ENCODE data around the gene LDLRAD4.

The LDLRAD4 gene

DNA sequence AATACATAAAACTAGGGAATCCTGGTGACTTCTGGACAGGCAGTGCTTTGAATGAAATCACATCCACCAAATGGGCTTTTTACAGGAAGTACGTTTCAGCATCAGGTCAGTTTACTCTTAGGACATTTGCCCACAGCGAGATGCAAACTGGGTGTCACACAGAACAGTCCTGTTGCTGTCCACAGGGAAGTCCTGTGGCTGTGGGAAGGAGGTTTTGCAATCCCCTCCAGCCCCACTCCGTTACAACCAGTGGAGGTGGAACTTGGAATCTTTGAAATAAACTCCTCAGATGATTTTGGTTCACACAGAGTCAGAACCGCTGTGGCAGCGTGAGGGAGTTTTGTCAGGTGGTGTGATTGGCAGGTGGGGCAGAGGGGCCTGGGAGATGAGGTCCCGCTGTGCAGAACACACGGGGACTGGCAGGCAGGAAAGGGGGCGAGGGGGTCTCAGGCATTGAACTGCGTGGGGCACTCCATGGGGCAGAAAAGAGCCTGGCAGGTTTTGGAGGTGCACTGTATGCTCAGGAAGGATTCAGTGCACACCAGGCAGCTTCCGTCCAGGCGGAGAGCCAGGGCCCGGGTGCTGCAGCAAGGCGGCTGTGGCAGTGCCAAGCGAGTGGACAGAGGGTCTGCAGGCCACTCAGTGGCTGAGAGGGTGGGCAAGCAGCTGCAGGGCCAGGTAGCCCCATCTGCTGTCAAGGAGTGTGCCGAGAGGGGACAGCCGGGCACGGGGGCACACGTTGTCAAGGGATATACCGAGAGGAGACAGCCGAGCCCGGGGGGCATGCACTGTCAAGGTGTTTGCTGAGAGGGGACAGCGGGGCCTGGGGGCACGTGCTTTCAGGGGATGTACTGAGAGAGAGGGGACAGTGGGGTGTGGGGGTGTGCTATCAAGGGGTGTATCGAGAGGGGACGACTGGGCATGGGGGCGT is 148.7 kb downstream of the LDLRAD4 start:
- H3K79me1 ChIP-seq (replicated peaks; ENCODE audit: low read length, poor library complexity, severe bottlenecking): no peaks in the 10 kb centered on the region
- no peak overlapping the region for H3K27ac ChIP-seq (ENCODE audit: low read length, poor library complexity, severe bottlenecking)
- H3K27me3 ChIP-seq (ENCODE audit: control insufficient read depth in 1 of 2, insufficient read depth in 1 of 2, low read length in 2 of 2): peaks cover 16 to 19% of the 10 kb centered on the region in 2 experiments
- H3K4ac ChIP-seq (ENCODE audit: low read depth in 1 of 2, low read length in 2 of 2): no peak overlapping the region
- H3K14ac ChIP-seq (ENCODE audit: low read length in 2 of 2): no peak overlapping the region
- H3K36me3 ChIP-seq (ENCODE audit: control insufficient read depth in 1 of 2, insufficient read depth in 2 of 2, low read depth in 1 of 2, low read length in 2 of 2): no peaks in the 10 kb centered on the region
- H3K4me2 ChIP-seq (ENCODE audit: low read length, poor library complexity, severe bottlenecking): no peak overlapping the region
- H4K91ac ChIP-seq (ENCODE audit: low read length): no peak overlapping the region
- WGBS: 86% methylated on average over 26 of the region's 26 CpGs
- H3K23ac ChIP-seq (ENCODE audit: low read length in 2 of 2): no peak overlapping the region
- H3K4me1 ChIP-seq (ENCODE audit: control insufficient read depth, insufficient read depth, low read depth, low read length): peaks cover 4% of the 10 kb centered on the region
- H2BK12ac ChIP-seq (ENCODE audit: low read length in 2 of 2): no peak overlapping the region
- no peak overlapping the region for H2BK5ac ChIP-seq (ENCODE audit: low read depth, low read length, poor library complexity, severe bottlenecking)
- no peak overlapping the region for H3K9ac ChIP-seq (ENCODE audit: low read length)
- H2AFZ ChIP-seq (ENCODE audit: low read depth, low read length): no peak overlapping the region
- H2BK15ac ChIP-seq (ENCODE audit: low read depth, poor library complexity, severe bottlenecking): no peak overlapping the region
- H3K18ac ChIP-seq (ENCODE audit: low read depth in 1 of 2, low read length in 2 of 2): no peak overlapping the region
- no peak overlapping the region for H4K8ac ChIP-seq (ENCODE audit: low read length)
- no peak overlapping the region for H2BK120ac ChIP-seq (ENCODE audit: low read depth, low read length)
- no peak overlapping the region for H3K4me3 ChIP-seq (ENCODE audit: insufficient read depth in 1 of 2, low read depth in 1 of 2, low read length in 2 of 2)
- no peak for DNase-seq
- H2AK5ac ChIP-seq (ENCODE audit: low read length, severe bottlenecking): no peak overlapping the region
- H3K9me3 ChIP-seq (ENCODE audit: control insufficient read depth, low read length): no peaks in the 10 kb centered on the region

GRCh38 chr18:13368080-13368813 is 149.7 kb downstream of the LDLRAD4 start:
- Histone ChIP-seq H3K4me3 (ENCODE audit: insufficient read depth in 1 of 2, low read depth in 1 of 2, low read length in 2 of 2) (no peak overlapping the region), H2AK5ac (ENCODE audit: low read length, severe bottlenecking) (no peak overlapping the region), H3K14ac (ENCODE audit: low read length in 2 of 2) (no peak overlapping the region), H2BK5ac (ENCODE audit: low read depth, low read length, poor library complexity, severe bottlenecking) (no peak overlapping the region), H4K8ac (ENCODE audit: low read length) (no peak overlapping the region), H3K36me3 (ENCODE audit: control insufficient read depth in 1 of 2, insufficient read depth in 2 of 2, low read depth in 1 of 2, low read length in 2 of 2) (no peaks in the 10 kb centered on the region), H3K79me1 (replicated peaks; ENCODE audit: low read length, poor library complexity, severe bottlenecking) (no peaks in the 10 kb centered on the region), H3K9me3 (ENCODE audit: control insufficient read depth, low read length) (no peaks in the 10 kb centered on the region), H3K4me1 (ENCODE audit: control insufficient read depth, insufficient read depth, low read depth, low read length) (peaks cover 4% of the 10 kb centered on the region), H2BK120ac (ENCODE audit: low read depth, low read length) (no peak overlapping the region), H2AFZ (ENCODE audit: low read depth, low read length) (no peak overlapping the region), H3K27me3 (ENCODE audit: control insufficient read depth in 1 of 2, insufficient read depth in 1 of 2, low read length in 2 of 2) (peaks cover 16 to 19% of the 10 kb centered on the region in 2 experiments), H4K91ac (ENCODE audit: low read length) (no peak overlapping the region), H2BK15ac (ENCODE audit: low read depth, poor library complexity, severe bottlenecking) (no peak overlapping the region), H3K4me2 (ENCODE audit: low read length, poor library complexity, severe bottlenecking) (no peak overlapping the region), H2BK12ac (ENCODE audit: low read length in 2 of 2) (no peak overlapping the region), H3K4ac (ENCODE audit: low read depth in 1 of 2, low read length in 2 of 2) (no peak overlapping the region), H3K27ac (ENCODE audit: low read length, poor library complexity, severe bottlenecking) (no peak overlapping the region), H3K18ac (ENCODE audit: low read depth in 1 of 2, low read length in 2 of 2) (no peak overlapping the region), H3K9ac (ENCODE audit: low read length) (no peak overlapping the region), H3K23ac (ENCODE audit: low read length in 2 of 2) (no peak overlapping the region)
- WGBS: 89% methylated on average over 13 of the region's 13 CpGs
- no peak for DNase-seq

DNA sequence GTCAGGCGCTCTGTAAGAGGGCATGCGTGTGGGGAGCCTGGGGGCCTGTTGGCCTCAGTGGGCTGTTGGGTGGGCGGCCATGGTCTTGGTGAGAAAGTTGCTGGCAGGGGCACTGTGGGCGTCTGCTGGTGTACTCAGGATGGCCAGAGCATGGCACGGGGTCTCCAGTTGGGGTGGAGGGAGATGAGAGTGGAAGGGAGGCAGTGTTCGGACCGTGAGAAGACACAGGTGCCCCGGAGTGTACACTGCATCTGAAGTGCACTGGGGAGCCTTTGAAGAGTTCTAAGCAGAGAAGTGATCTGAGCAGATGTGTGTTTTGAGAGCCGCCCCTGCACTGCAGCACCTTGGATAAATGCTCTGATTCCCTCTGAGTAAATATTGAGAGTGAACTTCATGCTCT is 150.8 kb downstream of the LDLRAD4 start:
- H3K9me3 ChIP-seq (ENCODE audit: control insufficient read depth, low read length): no peaks in the 10 kb centered on the region
- DNase-seq: no peak
- H3K23ac ChIP-seq (ENCODE audit: low read length in 2 of 2): no peak overlapping the region
- H2AFZ ChIP-seq (ENCODE audit: low read depth, low read length): no peak overlapping the region
- H2BK5ac ChIP-seq (ENCODE audit: low read depth, low read length, poor library complexity, severe bottlenecking): no peak overlapping the region
- H4K91ac ChIP-seq (ENCODE audit: low read length): no peak overlapping the region
- no peaks in the 10 kb centered on the region for H3K79me1 ChIP-seq (replicated peaks; ENCODE audit: low read length, poor library complexity, severe bottlenecking)
- H4K8ac ChIP-seq (ENCODE audit: low read length): no peak overlapping the region
- H3K4ac ChIP-seq (ENCODE audit: low read depth in 1 of 2, low read length in 2 of 2): no peak overlapping the region
- H3K9ac ChIP-seq (ENCODE audit: low read length): no peak overlapping the region
- no peak overlapping the region for H2AK5ac ChIP-seq (ENCODE audit: low read length, severe bottlenecking)
- H2BK120ac ChIP-seq (ENCODE audit: low read depth, low read length): no peak overlapping the region
- peaks cover 4% of the 10 kb centered on the region for H3K4me1 ChIP-seq (ENCODE audit: control insufficient read depth, insufficient read depth, low read depth, low read length)
- no peak overlapping the region for H3K4me3 ChIP-seq (ENCODE audit: insufficient read depth in 1 of 2, low read depth in 1 of 2, low read length in 2 of 2)
- H2BK15ac ChIP-seq (ENCODE audit: low read depth, poor library complexity, severe bottlenecking): no peak overlapping the region
- H3K4me2 ChIP-seq (ENCODE audit: low read length, poor library complexity, severe bottlenecking): no peak overlapping the region
- no peak overlapping the region for H3K14ac ChIP-seq (ENCODE audit: low read length in 2 of 2)
- H3K27ac ChIP-seq (ENCODE audit: low read length, poor library complexity, severe bottlenecking): no peak overlapping the region
- peaks cover 16 to 19% of the 10 kb centered on the region in 2 experiments for H3K27me3 ChIP-seq (ENCODE audit: control insufficient read depth in 1 of 2, insufficient read depth in 1 of 2, low read length in 2 of 2)
- no peak overlapping the region for H3K18ac ChIP-seq (ENCODE audit: low read depth in 1 of 2, low read length in 2 of 2)
- WGBS: 90% methylated on average over 8 of the region's 9 CpGs
- no peaks in the 10 kb centered on the region for H3K36me3 ChIP-seq (ENCODE audit: control insufficient read depth in 1 of 2, insufficient read depth in 2 of 2, low read depth in 1 of 2, low read length in 2 of 2)
- no peak overlapping the region for H2BK12ac ChIP-seq (ENCODE audit: low read length in 2 of 2)

All from mesenchymal stem cell (in vitro differentiated cells and primary cell).